ENCODE results near the gene OSBPL5. TPM values are rescaled to one million over a fixed set of nuclear protein-coding genes. Genes with fewer than 3 reads are reported as not detected.

OSBPL5 gene
- polyA plus RNA-seq, 3 donors: 3.1 to 30.3 (median 6.8) TPM

GRCh38 chr11:3136546-3137455 lies 28.3 kb downstream of the OSBPL5 start:
- Histone ChIP-seq H2AFZ (ENCODE audit: insufficient read depth, low read depth, low read length, poor library complexity, severe bottlenecking) (no peak overlapping the region), H3K27ac (ENCODE audit: low read depth in 1 of 2, low read length in 2 of 2) (peak overlapping the region in 1 of 2 donors; percentile 22), H3K9me3 (replicated peaks in 1 of 2; ENCODE audit: control insufficient read depth in 1 of 2, insufficient read depth in 1 of 2, low read length in 2 of 2) (no peaks in the 10 kb centered on the region), H3K4me2 (replicated peaks; ENCODE audit: extremely low read depth, low read length, poor library complexity, severe bottlenecking) (peak overlapping the region; percentile 0), H3K36me3 (replicated peaks in 1 of 2; ENCODE audit: control insufficient read depth in 1 of 2, insufficient read depth in 2 of 2, low read length in 2 of 2) (peaks cover 0 to 5% of the 10 kb centered on the region in 2 donors), H3K4me1 (ENCODE audit: control insufficient read depth in 1 of 2, insufficient read depth in 2 of 2, low read length in 2 of 2) (peaks cover 47 to 71% of the 10 kb centered on the region in 2 donors), H3K27me3 (ENCODE audit: control insufficient read depth in 2 of 2, insufficient read depth in 2 of 2, low read length in 2 of 2) (no peaks in the 10 kb centered on the region), H3K79me2 (ENCODE audit: insufficient read depth, low read length) (peaks cover 94% of the 10 kb centered on the region), H3K9ac (ENCODE audit: insufficient read depth, low read length, poor library complexity, severe bottlenecking) (peak overlapping the region; percentile 32), H4K20me1 (ENCODE audit: insufficient read depth, low read length) (peaks cover 99% of the 10 kb centered on the region), H3K4me3 (replicated peaks in 1 of 3; ENCODE audit: low read depth in 2 of 3, low read length in 3 of 3) (no peak overlapping the region)
- peaks cover 0 to 2% (median 0%) of the 10 kb centered on the region in 7 donors for H3K9me3 Mint-ChIP-seq
- TF ChIP-seq CTCF (IDR thresholded peaks at IDR 0.05): no peak
- peak; percentile 15 to 40 (median 30) for DNase-seq
- no peak overlapping the region for H3K4me3 Mint-ChIP-seq
- H3K36me3 Mint-ChIP-seq: peaks cover 3 to 23% of the 10 kb centered on the region in 2 donors
- 35% methylated on average over 13 of the region's 13 CpGs for WGBS (ENCODE audit: insufficient coverage)
- H3K27me3 Mint-ChIP-seq (ENCODE audit: low read depth in 3 of 3): peaks cover 0 to 3% (median 2%) of the 10 kb centered on the region in 3 donors
- peaks cover 53% of the 10 kb centered on the region for H3K4me1 Mint-ChIP-seq
- intact Hi-C loops (cut with micrococcal nuclease): no loop called here
- H3K27ac Mint-ChIP-seq: peak overlapping the region in 4 of 7 donors; percentile 26 to 47 (median 37)

- Mint-ChIP-seq H3K27me3 (ENCODE audit: low read depth in 3 of 3) (peaks cover 0 to 3% (median 2%) of the 10 kb centered on the region in 3 donors), H3K4me1 (peaks cover 48% of the 10 kb centered on the region), H3K4me3 (no peak overlapping the region), H3K9me3 (peaks cover 0 to 2% (median 0%) of the 10 kb centered on the region in 7 donors), H3K36me3 (peaks cover 3 to 15% of the 10 kb centered on the region in 2 donors), H3K27ac (peak overlapping the region in 2 of 7 donors; percentile 20 to 68)
- peak overlapping the region in 1 of 2 donors; percentile 22 for H3K27ac ChIP-seq (ENCODE audit: low read depth in 1 of 2, low read length in 2 of 2)
- intact Hi-C loops (cut with micrococcal nuclease): no loop called here
- peaks cover 0 to 5% of the 10 kb centered on the region in 2 donors for H3K36me3 ChIP-seq (replicated peaks in 1 of 2; ENCODE audit: control insufficient read depth in 1 of 2, insufficient read depth in 2 of 2, low read length in 2 of 2)
- DNase-seq: peak in 1 of 3 donors; percentile 6
- H2AFZ ChIP-seq (ENCODE audit: insufficient read depth, low read depth, low read length, poor library complexity, severe bottlenecking): no peak overlapping the region
- peak overlapping the region; percentile 32 for H3K9ac ChIP-seq (ENCODE audit: insufficient read depth, low read length, poor library complexity, severe bottlenecking)
- no peaks in the 10 kb centered on the region for H3K9me3 ChIP-seq (replicated peaks in 1 of 2; ENCODE audit: control insufficient read depth in 1 of 2, insufficient read depth in 1 of 2, low read length in 2 of 2)
- no peak overlapping the region for H3K4me2 ChIP-seq (replicated peaks; ENCODE audit: extremely low read depth, low read length, poor library complexity, severe bottlenecking)
- H3K4me3 ChIP-seq (replicated peaks in 1 of 3; ENCODE audit: low read depth in 2 of 3, low read length in 3 of 3): no peak overlapping the region
- H3K27me3 ChIP-seq (ENCODE audit: control insufficient read depth in 2 of 2, insufficient read depth in 2 of 2, low read length in 2 of 2): no peaks in the 10 kb centered on the region
- no peak for TF ChIP-seq CTCF (IDR thresholded peaks at IDR 0.05)
- peaks cover 84% of the 10 kb centered on the region for H3K79me2 ChIP-seq (ENCODE audit: insufficient read depth, low read length)
- 18% methylated on average over 10 of the region's 15 CpGs for WGBS (ENCODE audit: insufficient coverage)
- peaks cover 98% of the 10 kb centered on the region for H4K20me1 ChIP-seq (ENCODE audit: insufficient read depth, low read length)
- peaks cover 47 to 71% of the 10 kb centered on the region in 2 donors for H3K4me1 ChIP-seq (ENCODE audit: control insufficient read depth in 1 of 2, insufficient read depth in 2 of 2, low read length in 2 of 2)
These were observed 29.3 kb downstream of the OSBPL5 start for GRCh38 chr11:3135481-3136440.
